ENCODE measurements around the gene CCL24. TPM values are rescaled to one million over a fixed set of nuclear protein-coding genes. Genes with fewer than 3 reads are reported as not detected.
"Not testable (repeated sequence)": the region's sequence is repeated elsewhere in the genome, so short reads cannot be mapped to it uniquely, and the experiment has no call there.

CCL24 gene
- total RNA-seq, 1 donor from 2014 or later = not detected

GRCh38 chr7:75835688-75836285 is 22.2 kb upstream of the CCL24 start:
- DNase-seq (ENCODE audit: low spot score) = no peak
- Mint-ChIP-seq H3K27ac (ENCODE audit: unreplicated experiment) (no peak overlapping the region), H3K27me3 (ENCODE audit: unreplicated experiment) (peaks cover 6% of the 10 kb centered on the region), H3K4me3 (ENCODE audit: unreplicated experiment) (no peak overlapping the region), H3K9me3 (ENCODE audit: unreplicated experiment) (no peaks in the 10 kb centered on the region), H3K4me1 (ENCODE audit: unreplicated experiment) (no peaks in the 10 kb centered on the region), H3K36me3 (ENCODE audit: low read depth, unreplicated experiment) (no peaks in the 10 kb centered on the region)
- no peak for TF ChIP-seq CTCF (IDR thresholded peaks at IDR 0.05; ENCODE audit: unreplicated experiment)

DNA sequence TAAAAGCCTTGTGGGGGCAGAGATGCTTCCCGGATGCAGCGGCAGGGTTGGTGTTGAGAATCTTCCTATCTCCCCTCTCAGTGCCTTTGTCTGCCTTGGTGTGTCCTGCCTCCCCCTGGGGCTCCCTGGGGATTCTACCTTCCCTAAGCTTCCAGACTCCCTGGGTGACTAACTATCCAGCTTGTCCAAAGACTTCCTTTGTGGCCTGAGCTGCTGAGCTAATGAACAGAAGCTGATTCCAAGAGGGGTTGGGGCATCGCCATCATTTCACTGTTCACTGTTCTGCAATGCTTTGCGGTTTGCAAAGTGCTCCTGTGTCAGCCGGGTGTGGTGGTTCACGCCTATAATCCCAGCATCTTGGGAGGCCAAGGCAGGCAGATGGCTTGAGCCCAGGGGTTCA is 20.1 kb upstream of the CCL24 start:
- not testable (repeated sequence) for H3K36me3 Mint-ChIP-seq (ENCODE audit: low read depth, unreplicated experiment); H3K27me3 Mint-ChIP-seq (ENCODE audit: unreplicated experiment); DNase-seq (ENCODE audit: low spot score); H3K9me3 Mint-ChIP-seq (ENCODE audit: unreplicated experiment); H3K4me3 Mint-ChIP-seq (ENCODE audit: unreplicated experiment); H3K27ac Mint-ChIP-seq (ENCODE audit: unreplicated experiment); H3K4me1 Mint-ChIP-seq (ENCODE audit: unreplicated experiment)

DNA sequence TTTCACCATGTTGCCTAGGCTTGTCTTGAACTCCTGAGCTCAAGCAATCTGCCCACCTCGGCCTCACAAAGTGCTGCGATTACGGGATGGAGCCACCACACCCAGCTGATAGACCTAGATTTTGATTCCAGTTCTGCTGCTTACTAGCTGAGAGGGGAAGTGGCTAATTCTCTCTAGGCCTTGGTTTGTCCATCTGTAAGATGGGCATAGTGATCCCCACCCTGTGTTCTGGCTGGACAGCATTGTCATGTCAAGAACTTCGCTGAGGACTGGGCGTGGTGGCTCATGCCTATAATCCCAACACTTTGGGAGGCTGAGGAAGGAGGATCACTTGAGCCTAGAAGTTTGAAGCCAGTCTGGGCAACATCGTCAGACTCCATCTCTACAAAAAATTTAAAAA is 17.4 kb upstream of the CCL24 start:
- Mint-ChIP-seq H3K27ac (ENCODE audit: unreplicated experiment) (no peak overlapping the region), H3K36me3 (ENCODE audit: low read depth, unreplicated experiment) (peaks cover 2% of the 10 kb centered on the region), H3K4me3 (ENCODE audit: unreplicated experiment) (no peak overlapping the region), H3K9me3 (ENCODE audit: unreplicated experiment) (no peaks in the 10 kb centered on the region), H3K4me1 (ENCODE audit: unreplicated experiment) (peaks cover 2% of the 10 kb centered on the region), H3K27me3 (ENCODE audit: unreplicated experiment) (peaks cover 10% of the 10 kb centered on the region)
- no peak for TF ChIP-seq CTCF (IDR thresholded peaks at IDR 0.05; ENCODE audit: unreplicated experiment)
- DNase-seq (ENCODE audit: low spot score) = no peak

- H3K36me3 Mint-ChIP-seq (ENCODE audit: low read depth, unreplicated experiment); H3K27ac Mint-ChIP-seq (ENCODE audit: unreplicated experiment); H3K9me3 Mint-ChIP-seq (ENCODE audit: unreplicated experiment); H3K4me1 Mint-ChIP-seq (ENCODE audit: unreplicated experiment); H3K27me3 Mint-ChIP-seq (ENCODE audit: unreplicated experiment); H3K4me3 Mint-ChIP-seq (ENCODE audit: unreplicated experiment); DNase-seq (ENCODE audit: low spot score): not testable (repeated sequence)
These were observed 16.1 kb upstream of the CCL24 start for GRCh38 chr7:75829656-75830055.

- no peak for DNase-seq (ENCODE audit: low spot score)
- Mint-ChIP-seq H3K4me3 (ENCODE audit: unreplicated experiment) (no peak overlapping the region), H3K27ac (ENCODE audit: unreplicated experiment) (no peak overlapping the region), H3K9me3 (ENCODE audit: unreplicated experiment) (no peaks in the 10 kb centered on the region), H3K36me3 (ENCODE audit: low read depth, unreplicated experiment) (peaks cover 10% of the 10 kb centered on the region), H3K27me3 (ENCODE audit: unreplicated experiment) (peaks cover 4% of the 10 kb centered on the region), H3K4me1 (ENCODE audit: unreplicated experiment) (no peaks in the 10 kb centered on the region)
- no peak for TF ChIP-seq CTCF (IDR thresholded peaks at IDR 0.05; ENCODE audit: unreplicated experiment)
These were observed 9.7 kb upstream of the CCL24 start for GRCh38 chr7:75823198-75823910.

- Mint-ChIP-seq H3K27ac (ENCODE audit: unreplicated experiment) (no peak overlapping the region), H3K27me3 (ENCODE audit: unreplicated experiment) (peaks cover 2% of the 10 kb centered on the region), H3K4me3 (ENCODE audit: unreplicated experiment) (no peak overlapping the region), H3K36me3 (ENCODE audit: low read depth, unreplicated experiment) (peaks cover 7% of the 10 kb centered on the region), H3K4me1 (ENCODE audit: unreplicated experiment) (no peaks in the 10 kb centered on the region), H3K9me3 (ENCODE audit: unreplicated experiment) (no peaks in the 10 kb centered on the region)
- no peak for TF ChIP-seq CTCF (IDR thresholded peaks at IDR 0.05; ENCODE audit: unreplicated experiment)
- no peak for DNase-seq (ENCODE audit: low spot score)
These were observed 7.1 kb upstream of the CCL24 start for GRCh38 chr7:75820688-75821087.
